GM12892 (cell line): Measurements from ENCODE around the gene C1orf198.

Experiments used
- DNase-seq: peaks from one replicate; pipeline ENCODE4 v3.0.0; 2011; ENCODE audit not compliant: insufficient read length
- FAIRE-seq: peaks from 2 replicates; lab custom pipeline; 2011; peaks lifted over from hg19 to GRCh38; lab: Jason Lieb, UNC
- POLR2A ChIP-seq: IDR thresholded peaks from 2 replicates; pipeline ENCODE4 v1.6.1; 2011; ENCODE audit warnings: low read depth, low read length, control low read depth
- POLR2AphosphoS5 ChIP-seq: IDR thresholded peaks from 2 replicates; pipeline ENCODE4 v1.6.1; 2011; ENCODE audit warnings: low read depth, low read length, control low read depth
- TAF1 ChIP-seq: IDR thresholded peaks from 2 replicates; pipeline ENCODE4 v1.6.1; 2011; ENCODE audit warnings: low read depth, mild to moderate bottlenecking, control low read depth, low read length, borderline replicate concordance

The C1orf198 gene

DNA sequence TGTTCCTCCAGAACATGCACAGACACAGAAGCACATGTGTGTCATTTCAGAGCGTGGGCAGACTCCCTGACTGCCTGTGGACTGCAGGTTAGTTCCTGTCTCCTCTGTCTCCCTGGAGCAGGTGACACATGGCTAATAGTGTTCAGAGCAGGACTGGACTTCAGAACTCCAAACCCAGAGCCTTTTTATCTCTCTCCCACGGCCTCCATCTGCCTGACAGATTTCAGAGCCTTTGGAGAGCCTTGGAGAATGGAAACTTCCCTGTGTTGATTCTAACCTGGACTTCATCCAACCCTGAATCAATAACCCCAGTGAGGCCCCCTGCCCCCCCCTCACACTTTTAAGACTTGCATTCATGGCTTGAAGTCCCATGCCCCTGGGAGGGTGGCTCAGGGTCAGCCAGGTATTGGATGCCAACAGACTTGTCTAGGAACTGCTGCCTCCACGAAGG is 44.4 kb downstream of the C1orf198 start:
- no peak for DNase-seq
- no peak for TF ChIP-seq POLR2AphosphoS5
- no peak for TF ChIP-seq POLR2A
- no peak for TF ChIP-seq TAF1
- FAIRE-seq: no peak

DNA sequence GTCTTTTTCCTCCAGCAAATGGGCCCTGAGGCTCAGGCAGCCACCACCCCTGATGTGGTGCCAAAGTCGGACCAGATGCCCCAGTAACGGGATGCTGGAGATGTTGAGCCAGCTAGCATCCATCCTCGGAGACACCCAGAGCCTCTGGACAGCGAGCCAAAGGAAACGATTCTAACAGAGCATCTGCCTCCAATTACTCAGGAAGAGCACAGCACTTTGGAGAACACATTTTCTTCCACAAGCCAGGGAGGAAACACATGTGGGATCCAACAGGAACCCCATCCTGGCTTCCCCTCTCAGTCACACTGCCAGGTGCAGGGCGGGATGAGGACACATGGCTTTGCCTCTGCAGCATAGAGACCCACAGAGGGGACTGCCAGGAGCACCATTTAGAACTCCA is 44.9 kb downstream of the C1orf198 start:
- FAIRE-seq (no peak), DNase-seq (no peak)
- TF ChIP-seq TAF1 (no peak), POLR2AphosphoS5 (no peak), POLR2A (no peak)

DNA sequence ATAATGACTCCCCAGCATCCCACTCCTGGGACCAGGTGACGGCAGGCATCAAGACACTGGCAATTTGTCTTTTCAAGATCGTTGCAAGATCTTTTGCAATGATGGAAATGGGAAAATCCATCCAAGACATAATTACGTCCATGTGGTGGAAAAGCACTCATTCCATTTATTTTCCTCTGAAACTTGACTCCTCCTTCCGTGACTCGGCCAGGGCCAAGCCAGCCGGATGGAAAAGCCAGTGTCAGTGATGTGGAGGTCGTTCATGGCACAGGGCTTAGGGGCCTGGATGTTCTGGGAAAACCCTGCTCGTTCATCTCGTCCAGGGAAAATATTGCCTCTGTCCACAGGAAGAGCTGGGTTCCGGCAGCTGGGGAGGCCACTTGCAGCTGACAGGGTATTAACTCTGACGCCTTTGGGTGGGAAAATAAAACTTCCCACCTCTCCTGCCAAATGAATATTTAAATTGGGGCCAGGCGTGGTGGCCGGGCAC is 46.2 kb downstream of the C1orf198 start:
- TF ChIP-seq TAF1: no peak
- no peak for TF ChIP-seq POLR2A
- no peak for FAIRE-seq

DNA sequence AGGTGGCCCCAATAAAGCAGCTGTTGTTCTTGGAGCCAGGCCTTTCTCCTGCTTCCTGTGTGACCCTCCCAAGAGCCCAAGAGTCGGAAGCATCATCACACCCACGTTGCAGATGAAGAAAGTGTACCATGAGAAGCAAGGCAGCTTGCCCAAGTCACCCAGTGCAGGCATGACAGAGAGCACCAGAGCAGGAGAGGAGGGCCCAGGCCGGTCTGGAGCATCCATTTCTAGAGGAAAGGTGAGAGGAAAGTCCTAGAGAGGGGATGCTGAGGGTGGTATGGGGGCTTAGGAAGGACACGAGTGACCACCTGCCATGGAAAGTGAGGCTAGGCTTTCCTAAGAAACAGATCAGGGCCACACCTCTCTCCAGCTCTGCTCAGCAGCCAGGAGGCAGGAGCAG is 47.0 kb downstream of the C1orf198 start:
- TF ChIP-seq TAF1: no peak
- TF ChIP-seq POLR2A: no peak
- TF ChIP-seq POLR2AphosphoS5: no peak
- DNase-seq: no peak
- no peak for FAIRE-seq

More for the DNA sequence above, 46.2 kb downstream of the C1orf198 start:
- no peak for DNase-seq

GRCh38 chr1:230820568-230820967 is 47.8 kb downstream of the C1orf198 start:
- TF ChIP-seq POLR2A (no peak), TAF1 (no peak), POLR2AphosphoS5 (no peak)
- FAIRE-seq: no peak
- no peak for DNase-seq

GRCh38 chr1:230819976-230820375 is 48.3 kb downstream of the C1orf198 start:
- no peak for FAIRE-seq
- TF ChIP-seq TAF1 (no peak), POLR2AphosphoS5 (no peak), POLR2A (no peak)
- no peak for DNase-seq

- FAIRE-seq (no peak), DNase-seq (no peak)
- TF ChIP-seq POLR2A (no peak), POLR2AphosphoS5 (no peak), TAF1 (no peak)
These were observed 49.4 kb downstream of the C1orf198 start for GRCh38 chr1:230818901-230819300.

DNA sequence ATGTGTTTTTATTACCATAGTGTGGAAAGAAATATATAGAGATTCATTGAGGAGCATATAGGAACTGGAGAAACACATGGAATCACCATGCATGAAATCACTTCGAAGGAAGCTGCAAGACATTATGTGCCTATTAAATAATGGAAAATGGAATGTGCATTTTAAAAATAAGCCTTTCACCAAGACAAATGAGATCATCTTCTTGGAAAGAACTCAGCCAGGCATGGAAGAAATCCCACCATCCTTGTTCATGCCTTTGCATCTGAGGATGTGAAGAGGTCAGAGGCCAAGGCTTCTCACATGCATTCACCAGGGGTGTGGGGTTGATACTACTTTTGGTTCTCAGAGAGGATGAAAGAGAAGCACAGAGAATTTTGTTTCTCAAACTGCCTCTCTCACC is 50.0 kb downstream of the C1orf198 start:
- FAIRE-seq (no peak), DNase-seq (no peak)
- no peak for TF ChIP-seq TAF1
- TF ChIP-seq POLR2AphosphoS5: no peak
- TF ChIP-seq POLR2A: no peak

GRCh38 chr1:230816018-230816417 is 52.3 kb downstream of the C1orf198 start:
- TF ChIP-seq TAF1 (no peak), POLR2A (no peak), POLR2AphosphoS5 (no peak)
- DNase-seq (no peak), FAIRE-seq (no peak)

- no peak for TF ChIP-seq POLR2AphosphoS5
- no peak for TF ChIP-seq POLR2A
- TF ChIP-seq TAF1: no peak
- no peak for FAIRE-seq
- no peak for DNase-seq
These were observed 53.2 kb downstream of the C1orf198 start for GRCh38 chr1:230814949-230815692.

DNA sequence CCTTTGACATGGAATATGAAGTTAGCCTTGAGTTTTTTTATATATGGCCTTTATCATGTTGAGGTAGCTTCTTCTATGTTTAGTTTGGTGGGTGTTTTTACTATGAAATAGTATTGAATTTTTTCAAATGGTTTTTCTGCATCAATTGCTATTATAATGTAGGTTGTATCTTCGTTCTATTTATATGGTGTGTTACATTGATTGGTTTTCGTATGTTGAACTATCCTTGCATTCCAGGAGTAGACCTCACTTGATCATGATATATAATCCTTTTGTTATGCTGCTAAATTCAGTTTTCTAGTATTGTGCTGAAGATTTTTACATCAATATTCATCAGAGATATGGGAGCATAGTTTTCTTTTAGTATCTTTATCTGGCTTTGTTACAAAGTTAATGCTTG is 55.8 kb downstream of the C1orf198 start:
- FAIRE-seq: no peak
- DNase-seq: no peak
- TF ChIP-seq TAF1 (no peak), POLR2AphosphoS5 (no peak), POLR2A (no peak)
